Measurements from ENCODE around the gene DYRK3. TPM values are rescaled to one million over a fixed set of nuclear protein-coding genes. Genes with fewer than 3 reads are reported as not detected.

DYRK3 gene
- total and polyA plus RNA-seq, 2 of the 8 experiments (the other 6 are each of a cell fraction or from before 2014, with no cell fraction given), result 2.1 to 8.5 TPM

DNA sequence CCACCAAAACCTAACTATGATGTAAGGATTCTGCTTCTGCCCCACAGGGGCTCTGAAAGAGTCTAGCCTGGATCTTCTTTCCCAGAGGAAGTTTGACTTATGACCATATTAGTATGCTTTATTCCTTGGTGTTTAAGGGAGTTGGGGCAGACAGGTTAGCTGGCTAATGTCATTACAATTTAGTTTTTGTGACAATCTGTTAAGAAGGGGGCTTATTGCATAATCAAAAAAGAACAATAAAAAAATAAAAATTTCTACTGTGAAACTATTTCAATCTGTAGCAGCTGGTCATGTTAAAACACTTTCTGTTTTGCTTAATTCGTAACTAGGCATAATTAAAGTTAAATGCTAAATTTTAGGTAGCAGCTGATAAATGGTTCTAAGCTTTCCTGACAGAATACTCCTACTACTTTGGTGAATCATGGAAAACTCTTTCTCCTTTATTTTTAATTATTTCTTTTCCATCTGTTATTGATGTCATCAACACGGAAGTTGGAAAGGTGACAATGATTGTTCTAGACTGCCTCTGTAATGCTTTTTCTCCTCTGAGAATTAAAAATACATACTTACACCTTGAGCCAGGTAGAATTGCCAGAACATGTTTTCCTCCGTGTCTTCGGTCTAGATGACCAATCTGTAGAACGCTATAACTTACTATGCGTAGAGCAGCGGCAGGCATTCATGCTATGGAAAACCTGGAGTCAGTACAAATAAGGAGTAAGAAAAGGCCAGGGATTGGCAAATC, 18.6 kb downstream of the DYRK3 start (continued):
- TF ChIP-seq SP1 (IDR thresholded peaks at IDR 0.05; ENCODE audit: low read depth, low read length) (no peak), TBP (IDR thresholded peaks at IDR 0.05; ENCODE audit: low read depth, low read length) (no peak), BCL11A (IDR thresholded peaks at IDR 0.05; ENCODE audit: low read depth in 2 of 2, low read length in 2 of 2) (no peak)

Measured in H1 (cell line).